Activated naive CD4-positive, alpha-beta T cell treated with anti-CD3 and anti-CD28 coated beads, Interleukin-2, amount 50 U/mL, for 72 hours (primary cell): ENCODE data around the gene HS6ST2. TPM values are rescaled to one million over a fixed set of nuclear protein-coding genes. Genes with fewer than 3 reads are reported as not detected.

ENCODE experiments used
- ATAC-seq, 2 donors: fragments of 150-1000 bp; cut with Tn5 transposase; 2 replicates each; pipeline ENCODE4 v1.10.0; 2021; ENCODE audit warnings: mild to moderate bottlenecking in 2 of 2, moderate library complexity in 2 of 2
- DNase-seq, 2 donors: peaks; one replicate each; pipeline ENCODE4 v3.0.0; 2021 to 2022; ENCODE audit warnings: low spot score in 2 of 2
- H3K27ac Mint-ChIP-seq, 2 donors: one replicate each; pipeline ENCODE4 v1.8.0; 2022; ENCODE audit warnings: mild to moderate bottlenecking in 2 of 2, mixed read lengths in 2 of 2
- H3K36me3 Mint-ChIP-seq, 2 donors: one replicate each; pipeline ENCODE4 v1.8.0; 2022; ENCODE audit warnings: mixed read lengths in 2 of 2
- H3K9me3 Mint-ChIP-seq, 2 donors: one replicate each; pipeline ENCODE4 v1.8.0; 2022; ENCODE audit warnings: mixed read lengths in 2 of 2
- total RNA-seq, 2 donors: library from RNA; stranded (reverse); gene quantifications; one replicate each; pipeline ENCODE4 v1.2.3, GENCODE V29; 2022

Gene HS6ST2
- total RNA-seq, 2 donors from 2014 or later = 0.16 to 1.8 TPM

- no peaks in the 10 kb centered on the region for H3K36me3 Mint-ChIP-seq
Observed at GRCh38 chrX:132648895-132649294, 309.5 kb downstream of the HS6ST2 start.

GRCh38 chrX:132639446-132639845 is 319.0 kb downstream of the HS6ST2 start:
- H3K27ac Mint-ChIP-seq = no peak overlapping the region
- H3K36me3 Mint-ChIP-seq = no peaks in the 10 kb centered on the region
- DNase-seq (no peak), ATAC-seq (no peak)
- H3K9me3 Mint-ChIP-seq = no peaks in the 10 kb centered on the region

More at GRCh38 chrX:132648895-132649294, 309.5 kb downstream of the HS6ST2 start:
- ATAC-seq (no peak), DNase-seq (no peak)
- H3K27ac Mint-ChIP-seq = no peak overlapping the region
- no peaks in the 10 kb centered on the region for H3K9me3 Mint-ChIP-seq

GRCh38 chrX:132638313-132638712 is 320.1 kb downstream of the HS6ST2 start:
- Mint-ChIP-seq H3K36me3 (no peaks in the 10 kb centered on the region), H3K27ac (no peak overlapping the region), H3K9me3 (no peaks in the 10 kb centered on the region)
- ATAC-seq (no peak), DNase-seq (no peak)

- ATAC-seq (no peak), DNase-seq (no peak)
- H3K36me3 Mint-ChIP-seq = no peaks in the 10 kb centered on the region
- no peaks in the 10 kb centered on the region for H3K9me3 Mint-ChIP-seq
- no peak overlapping the region for H3K27ac Mint-ChIP-seq
Observed at GRCh38 chrX:132636080-132636479, 322.3 kb downstream of the HS6ST2 start.

GRCh38 chrX:132634521-132634920 is 323.9 kb downstream of the HS6ST2 start:
- Mint-ChIP-seq H3K9me3 (no peaks in the 10 kb centered on the region), H3K36me3 (no peaks in the 10 kb centered on the region), H3K27ac (no peak overlapping the region)
- no peak for DNase-seq
- no peak for ATAC-seq

GRCh38 chrX:132631579-132632232 is 326.7 kb downstream of the HS6ST2 start:
- H3K9me3 Mint-ChIP-seq = no peaks in the 10 kb centered on the region
- no peak for ATAC-seq
- peak in 1 of 2 donors; percentile 3 for DNase-seq
- no peak overlapping the region for H3K27ac Mint-ChIP-seq
- no peaks in the 10 kb centered on the region for H3K36me3 Mint-ChIP-seq

GRCh38 chrX:132624466-132624865 is 334.0 kb downstream of the HS6ST2 start:
- Mint-ChIP-seq H3K9me3 (no peaks in the 10 kb centered on the region), H3K27ac (no peak overlapping the region), H3K36me3 (no peaks in the 10 kb centered on the region)
- DNase-seq (no peak), ATAC-seq (no peak)

GRCh38 chrX:132623942-132624341 is 334.5 kb downstream of the HS6ST2 start:
- H3K36me3 Mint-ChIP-seq = no peaks in the 10 kb centered on the region
- DNase-seq (no peak), ATAC-seq (no peak)

GRCh38 chrX:132623300-132623699 is 335.1 kb downstream of the HS6ST2 start:
- H3K9me3 Mint-ChIP-seq = no peaks in the 10 kb centered on the region
- ATAC-seq = no peak
- no peak for DNase-seq
- no peak overlapping the region for H3K27ac Mint-ChIP-seq
- no peaks in the 10 kb centered on the region for H3K36me3 Mint-ChIP-seq

More at GRCh38 chrX:132623942-132624341, 334.5 kb downstream of the HS6ST2 start:
- Mint-ChIP-seq H3K27ac (no peak overlapping the region), H3K9me3 (no peaks in the 10 kb centered on the region)

GRCh38 chrX:132622130-132622529 is 336.3 kb downstream of the HS6ST2 start:
- ATAC-seq (peak; percentile 100), DNase-seq (peak; percentile 46 to 54)
- Mint-ChIP-seq H3K27ac (peak overlapping the region in 1 of 2 donors; percentile 55), H3K9me3 (no peaks in the 10 kb centered on the region), H3K36me3 (no peaks in the 10 kb centered on the region)

GRCh38 chrX:132618810-132619209 is 339.6 kb downstream of the HS6ST2 start:
- Mint-ChIP-seq H3K9me3 (no peaks in the 10 kb centered on the region), H3K36me3 (no peaks in the 10 kb centered on the region), H3K27ac (no peak overlapping the region)
- no peak for DNase-seq
- ATAC-seq = no peak

- DNase-seq = peak in 1 of 2 donors; percentile 43
- H3K9me3 Mint-ChIP-seq = no peaks in the 10 kb centered on the region
- H3K27ac Mint-ChIP-seq = no peak overlapping the region
- ATAC-seq = peak; percentile 73 to 78
- no peaks in the 10 kb centered on the region for H3K36me3 Mint-ChIP-seq
Observed at GRCh38 chrX:132615391-132616131, 342.9 kb downstream of the HS6ST2 start.

GRCh38 chrX:132614297-132614696 is 344.1 kb downstream of the HS6ST2 start:
- DNase-seq = no peak
- Mint-ChIP-seq H3K36me3 (no peaks in the 10 kb centered on the region), H3K9me3 (no peaks in the 10 kb centered on the region), H3K27ac (no peak overlapping the region)
- ATAC-seq = no peak

GRCh38 chrX:132613801-132614200 is 344.6 kb downstream of the HS6ST2 start:
- DNase-seq = no peak
- ATAC-seq = no peak
- H3K27ac Mint-ChIP-seq = no peak overlapping the region
- H3K36me3 Mint-ChIP-seq = no peaks in the 10 kb centered on the region
- H3K9me3 Mint-ChIP-seq = no peaks in the 10 kb centered on the region

GRCh38 chrX:132612821-132613564 is 345.4 kb downstream of the HS6ST2 start:
- H3K9me3 Mint-ChIP-seq = no peaks in the 10 kb centered on the region
- no peaks in the 10 kb centered on the region for H3K36me3 Mint-ChIP-seq
- DNase-seq (peak in 1 of 2 donors; percentile 35), ATAC-seq (peak; percentile 55 to 69)
- H3K27ac Mint-ChIP-seq = no peak overlapping the region

GRCh38 chrX:132610536-132610935 is 347.9 kb downstream of the HS6ST2 start:
- Mint-ChIP-seq H3K9me3 (no peaks in the 10 kb centered on the region), H3K36me3 (no peaks in the 10 kb centered on the region), H3K27ac (peak overlapping the region in 1 of 2 donors; percentile 30)
- ATAC-seq (no peak), DNase-seq (no peak)

- Mint-ChIP-seq H3K36me3 (no peaks in the 10 kb centered on the region), H3K9me3 (no peaks in the 10 kb centered on the region), H3K27ac (peak overlapping the region in 1 of 2 donors; percentile 30)
- DNase-seq = no peak
- no peak for ATAC-seq
Observed at GRCh38 chrX:132609362-132609848, 349.0 kb downstream of the HS6ST2 start.
